ENCODE results near the gene C1QTNF1.

C1QTNF1 gene

DNA sequence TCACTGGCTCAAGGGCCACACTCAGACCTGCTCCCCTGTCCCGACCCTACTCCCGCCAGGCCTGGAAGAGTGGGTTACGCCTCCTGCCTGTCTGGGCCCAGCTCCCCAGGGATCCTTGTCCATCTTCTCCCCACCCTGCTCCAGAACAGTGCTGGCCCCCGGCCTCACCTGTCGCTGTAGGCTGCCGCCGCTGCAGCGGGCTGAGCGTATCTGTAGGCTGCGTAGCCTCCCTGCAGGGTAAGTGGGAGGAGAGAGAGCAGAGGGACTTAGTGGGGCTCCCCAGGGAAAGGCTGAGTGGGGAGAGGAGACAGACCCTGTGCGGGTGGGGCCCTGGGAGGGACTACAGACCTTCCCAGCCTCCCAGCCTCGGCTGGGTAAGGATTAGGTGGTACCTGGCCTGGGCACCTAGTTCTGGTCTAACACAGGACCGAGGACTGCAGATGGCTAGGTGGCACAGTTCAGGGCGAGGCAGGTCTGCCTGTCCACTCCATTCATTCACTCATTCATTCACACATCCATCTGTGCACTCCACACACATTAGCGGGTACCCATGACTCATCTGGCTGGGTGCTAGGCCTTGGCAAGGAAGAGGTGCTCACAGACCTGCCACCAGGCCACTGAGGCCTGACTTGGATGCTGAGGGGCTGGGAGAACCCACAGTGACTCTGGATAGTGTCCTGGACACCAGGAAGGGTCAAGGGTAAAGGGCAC is 71.5 kb downstream of the C1QTNF1 start:
- TF ChIP-seq FOXM1 (IDR thresholded peaks at IDR 0.05; ENCODE audit: borderline replicate concordance, low read depth) = no peak
- no peak for TF ChIP-seq CREB1 (IDR thresholded peaks at IDR 0.05; ENCODE audit: low read depth)
- TF ChIP-seq RAD21 (IDR thresholded peaks at IDR 0.05; ENCODE audit: low read depth) = no peak
- no peak for TF ChIP-seq CEBPB (IDR thresholded peaks at IDR 0.05)
- no peak for TF ChIP-seq EP300 (IDR thresholded peaks at IDR 0.05; ENCODE audit: borderline replicate concordance)
- TF ChIP-seq TEAD4 (IDR thresholded peaks at IDR 0.05) = no peak
- TF ChIP-seq ZBTB7A (IDR thresholded peaks at IDR 0.05; ENCODE audit: low read depth) = no peak
- no peak for TF ChIP-seq MAX (IDR thresholded peaks at IDR 0.05)
- no peak for TF ChIP-seq TAF1 (IDR thresholded peaks at IDR 0.05; ENCODE audit: low read depth)
- TF ChIP-seq, protein P1, sequence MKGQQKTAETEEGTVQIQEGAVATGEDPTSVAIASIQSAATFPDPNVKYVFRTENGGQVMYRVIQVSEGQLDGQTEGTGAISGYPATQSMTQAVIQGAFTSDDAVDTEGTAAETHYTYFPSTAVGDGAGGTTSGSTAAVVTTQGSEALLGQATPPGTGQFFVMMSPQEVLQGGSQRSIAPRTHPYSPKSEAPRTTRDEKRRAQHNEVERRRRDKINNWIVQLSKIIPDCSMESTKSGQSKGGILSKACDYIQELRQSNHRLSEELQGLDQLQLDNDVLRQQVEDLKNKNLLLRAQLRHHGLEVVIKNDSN (IDR thresholded peaks at IDR 0.05) = no peak
- TF ChIP-seq TCF12 (IDR thresholded peaks at IDR 0.05; ENCODE audit: low read depth) = no peak
- no peak for TF ChIP-seq EGR1 (IDR thresholded peaks at IDR 0.05)
- TF ChIP-seq YY1 (IDR thresholded peaks at IDR 0.05; ENCODE audit: low read depth) = no peak
- no peak for TF ChIP-seq NFIC (IDR thresholded peaks at IDR 0.05)

GRCh38 chr17:79096477-79096876 is 72.5 kb downstream of the C1QTNF1 start:
- TF ChIP-seq YY1 (IDR thresholded peaks at IDR 0.05; ENCODE audit: low read depth) (no peak), ZBTB7A (IDR thresholded peaks at IDR 0.05; ENCODE audit: low read depth) (no peak), FOXM1 (IDR thresholded peaks at IDR 0.05; ENCODE audit: borderline replicate concordance, low read depth) (no peak), EGR1 (IDR thresholded peaks at IDR 0.05) (no peak), MAX (IDR thresholded peaks at IDR 0.05) (no peak), TEAD4 (IDR thresholded peaks at IDR 0.05) (no peak), REST (IDR thresholded peaks at IDR 0.05; ENCODE audit: low read depth) (no peak), CREB1 (IDR thresholded peaks at IDR 0.05; ENCODE audit: low read depth) (no peak), EP300 (IDR thresholded peaks at IDR 0.05; ENCODE audit: borderline replicate concordance) (no peak), TCF12 (IDR thresholded peaks at IDR 0.05; ENCODE audit: low read depth) (no peak), RAD21 (IDR thresholded peaks at IDR 0.05; ENCODE audit: low read depth) (no peak), NFIC (IDR thresholded peaks at IDR 0.05) (no peak), CEBPB (IDR thresholded peaks at IDR 0.05) (no peak), TAF1 (IDR thresholded peaks at IDR 0.05; ENCODE audit: low read depth) (no peak)
- TF ChIP-seq, protein P1 (IDR thresholded peaks at IDR 0.05) = no peak

DNA sequence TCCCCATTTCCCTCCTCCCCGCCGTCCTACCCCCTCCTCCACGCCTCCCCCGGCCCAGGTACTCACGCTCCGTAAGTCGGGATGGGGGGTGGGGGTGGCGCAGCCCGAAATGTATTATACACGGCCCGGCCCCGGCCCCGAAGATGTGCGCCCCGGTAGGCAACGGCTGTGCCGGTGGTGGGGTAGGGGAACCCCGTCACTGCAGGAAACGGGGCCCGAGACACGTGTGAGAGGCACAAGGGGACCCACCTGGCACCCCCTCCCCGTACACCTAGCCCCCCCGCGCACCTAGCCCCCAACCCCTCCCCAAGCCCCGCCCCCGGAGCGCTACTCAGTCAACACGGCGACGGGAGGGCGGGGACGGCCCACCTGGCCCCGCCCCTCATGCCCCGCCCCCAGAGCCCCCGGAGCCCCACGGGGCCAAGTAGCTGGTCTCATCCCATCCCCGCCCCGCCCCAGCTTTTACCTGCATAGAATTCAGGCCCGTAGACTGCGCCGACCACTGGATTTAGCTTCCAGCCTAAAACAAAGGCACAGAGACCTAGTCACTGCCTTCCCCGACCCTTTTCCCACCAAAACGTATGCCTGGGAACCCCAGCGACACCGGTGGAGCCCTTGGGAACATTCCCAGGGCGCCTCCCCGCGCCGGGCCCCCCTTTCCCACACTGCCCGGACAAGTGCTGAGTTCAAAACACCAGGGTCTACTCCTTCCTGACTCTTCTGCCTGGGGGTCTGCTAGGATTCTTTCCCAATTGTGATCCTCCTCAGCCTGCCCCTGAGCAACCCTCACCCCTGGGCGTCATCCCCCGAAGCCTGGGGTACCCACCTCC is 73.5 kb downstream of the C1QTNF1 start:
- TF ChIP-seq MAX (IDR thresholded peaks at IDR 0.05) (no peak), TAF1 (IDR thresholded peaks at IDR 0.05; ENCODE audit: low read depth) (no peak), EGR1 (IDR thresholded peaks at IDR 0.05) (no peak), ZBTB7A (IDR thresholded peaks at IDR 0.05; ENCODE audit: low read depth) (no peak), CEBPB (IDR thresholded peaks at IDR 0.05) (no peak), FOXM1 (IDR thresholded peaks at IDR 0.05; ENCODE audit: borderline replicate concordance, low read depth) (no peak), YY1 (IDR thresholded peaks at IDR 0.05; ENCODE audit: low read depth) (no peak), CREB1 (IDR thresholded peaks at IDR 0.05; ENCODE audit: low read depth) (no peak), TCF12 (IDR thresholded peaks at IDR 0.05; ENCODE audit: low read depth) (no peak), REST (IDR thresholded peaks at IDR 0.05; ENCODE audit: low read depth) (no peak), EP300 (IDR thresholded peaks at IDR 0.05; ENCODE audit: borderline replicate concordance) (no peak), NFIC (IDR thresholded peaks at IDR 0.05) (no peak), RAD21 (IDR thresholded peaks at IDR 0.05; ENCODE audit: low read depth) (no peak), TEAD4 (IDR thresholded peaks at IDR 0.05) (no peak)
- TF ChIP-seq, protein P1 (IDR thresholded peaks at IDR 0.05) = no peak

- TF ChIP-seq, protein P1 (IDR thresholded peaks at IDR 0.05) = no peak
- TF ChIP-seq EP300 (IDR thresholded peaks at IDR 0.05; ENCODE audit: borderline replicate concordance) (no peak), EGR1 (IDR thresholded peaks at IDR 0.05) (no peak), CEBPB (IDR thresholded peaks at IDR 0.05) (no peak), ZBTB7A (IDR thresholded peaks at IDR 0.05; ENCODE audit: low read depth) (no peak), YY1 (IDR thresholded peaks at IDR 0.05; ENCODE audit: low read depth) (no peak), TEAD4 (IDR thresholded peaks at IDR 0.05) (no peak), REST (IDR thresholded peaks at IDR 0.05; ENCODE audit: low read depth) (no peak), RAD21 (IDR thresholded peaks at IDR 0.05; ENCODE audit: low read depth) (no peak), TAF1 (IDR thresholded peaks at IDR 0.05; ENCODE audit: low read depth) (no peak), FOXM1 (IDR thresholded peaks at IDR 0.05; ENCODE audit: borderline replicate concordance, low read depth) (no peak), CREB1 (IDR thresholded peaks at IDR 0.05; ENCODE audit: low read depth) (no peak), NFIC (IDR thresholded peaks at IDR 0.05) (no peak), TCF12 (IDR thresholded peaks at IDR 0.05; ENCODE audit: low read depth) (no peak), MAX (IDR thresholded peaks at IDR 0.05) (no peak)
Measured at GRCh38 chr17:79098282-79098867, 74.4 kb downstream of the C1QTNF1 start.

Data from Ishikawa (cell line).